Subcutaneous adipose tissue (tissue), 4 donors: ENCODE data around the gene ST7L. TPM values are rescaled to one million over a fixed set of nuclear protein-coding genes. Genes with fewer than 3 reads are reported as not detected.

ENCODE experiments used
- CTCF ChIP-seq: fragments of 450-650 bp; IDR thresholded peaks from one replicate; pipeline ENCODE4 v1.5.1; 2016; ENCODE audit warnings: low read depth, mild to moderate bottlenecking, control low read depth, antibody characterized with exemption, moderate library complexity
- total RNA-seq, 4 donors: library from RNA; depleted of rRNA; stranded (reverse); fragments of >200 nt; gene quantifications; one replicate each; pipeline ENCODE4 v1.1.0, GENCODE V29; 2016

Gene ST7L
- total RNA-seq, 4 donors from 2014 or later: 18.4 to 38.8 (median 24.0) TPM

GRCh38 chr1:112504661-112505399, 114.1 kb downstream of the ST7L start:
- no peak for TF ChIP-seq CTCF

- no peak for TF ChIP-seq CTCF
Measured at GRCh38 chr1:112504001-112504660, 114.8 kb downstream of the ST7L start.

GRCh38 chr1:112502826-112503225, 116.1 kb downstream of the ST7L start:
- TF ChIP-seq CTCF: no peak

GRCh38 chr1:112501810-112502641, 116.9 kb downstream of the ST7L start:
- TF ChIP-seq CTCF: no peak

GRCh38 chr1:112496290-112496689, 122.7 kb downstream of the ST7L start:
- no peak for TF ChIP-seq CTCF

- TF ChIP-seq CTCF: no peak
Measured at GRCh38 chr1:112493351-112493750, 125.6 kb downstream of the ST7L start.

- TF ChIP-seq CTCF: no peak
Measured at GRCh38 chr1:112492076-112492475, 126.9 kb downstream of the ST7L start.
